Measurements from ENCODE around the gene C10orf71. TPM values are rescaled to one million over a fixed set of nuclear protein-coding genes. Genes with fewer than 3 reads are reported as not detected.
A peak's percentile ranks its signal among the peaks of the same experiment; 100 is the strongest.

The C10orf71 gene
- total RNA-seq, 2 donors from 2014 or later, result 0.15 TPM; not detected in 1

- H3K4me3 ChIP-seq (ENCODE audit: low read length), result no peak overlapping the region
These were observed 24.1 kb upstream of the C10orf71 start for GRCh38 chr10:49274886-49275285.

GRCh38 chr10:49275896-49276295 is 23.1 kb upstream of the C10orf71 start:
- DNase-seq, result peak; percentile 23
- Mint-ChIP-seq H3K36me3 (ENCODE audit: low read depth) (no peaks in the 10 kb centered on the region), H3K27me3 (ENCODE audit: insufficient read depth) (peaks cover 1% of the 10 kb centered on the region), H3K27ac (no peak overlapping the region), H3K4me3 (no peak overlapping the region), H3K9me3 (no peaks in the 10 kb centered on the region), H3K4me1 (no peaks in the 10 kb centered on the region)
- 95 to 100% methylated on average over 4 of the region's 4 CpGs for WGBS, 2 experiments (ENCODE audit: insufficient coverage in 1 of 2, insufficient read length in 1 of 2)
- Histone ChIP-seq H3K27me3 (ENCODE audit: control insufficient read depth, insufficient read depth, low read length, poor library complexity, severe bottlenecking) (no peaks in the 10 kb centered on the region), H3K4me1 (ENCODE audit: control insufficient read depth, insufficient read depth, low read length) (no peaks in the 10 kb centered on the region), H3K36me3 (ENCODE audit: control insufficient read depth, insufficient read depth, low read length) (no peaks in the 10 kb centered on the region), H3K9ac (ENCODE audit: extremely low read depth, low read length, poor library complexity, severe bottlenecking) (no peak overlapping the region), H3K4me3 (ENCODE audit: low read length) (no peak overlapping the region), H3K9me3 (ENCODE audit: control insufficient read depth, low read length) (no peaks in the 10 kb centered on the region), H3K27ac (ENCODE audit: low read depth, low read length) (no peak overlapping the region)
- TF ChIP-seq CTCF (conservative IDR thresholded peaks at IDR 0.05), result no peak

More at GRCh38 chr10:49274886-49275285, 24.1 kb upstream of the C10orf71 start:
- H3K4me3 Mint-ChIP-seq, result no peak overlapping the region
- no peaks in the 10 kb centered on the region for H3K4me1 Mint-ChIP-seq
- Histone ChIP-seq H3K36me3 (ENCODE audit: control insufficient read depth, insufficient read depth, low read length) (no peaks in the 10 kb centered on the region), H3K27me3 (ENCODE audit: control insufficient read depth, insufficient read depth, low read length, poor library complexity, severe bottlenecking) (no peaks in the 10 kb centered on the region), H3K9me3 (ENCODE audit: control insufficient read depth, low read length) (no peaks in the 10 kb centered on the region), H3K4me1 (ENCODE audit: control insufficient read depth, insufficient read depth, low read length) (no peaks in the 10 kb centered on the region), H3K9ac (ENCODE audit: extremely low read depth, low read length, poor library complexity, severe bottlenecking) (no peak overlapping the region), H3K27ac (ENCODE audit: low read depth, low read length) (no peak overlapping the region)
- no peak overlapping the region for H3K27ac Mint-ChIP-seq
- TF ChIP-seq CTCF (conservative IDR thresholded peaks at IDR 0.05), result no peak
- WGBS, 2 experiments (ENCODE audit: insufficient coverage in 1 of 2, insufficient read length in 1 of 2), result 71 to 80% methylated on average over 4 to 6 of the region's 6 CpGs
- DNase-seq, result peak; percentile 22
- peaks cover 4% of the 10 kb centered on the region for H3K27me3 Mint-ChIP-seq (ENCODE audit: insufficient read depth)
- H3K9me3 Mint-ChIP-seq, result no peaks in the 10 kb centered on the region
- no peaks in the 10 kb centered on the region for H3K36me3 Mint-ChIP-seq (ENCODE audit: low read depth)

- no peak for TF ChIP-seq CTCF (conservative IDR thresholded peaks at IDR 0.05)
- no peaks in the 10 kb centered on the region for H3K4me1 ChIP-seq (ENCODE audit: control insufficient read depth, insufficient read depth, low read length)
- no peak overlapping the region for H3K27ac ChIP-seq (ENCODE audit: low read depth, low read length)
- H3K4me3 Mint-ChIP-seq, result no peak overlapping the region
- no peaks in the 10 kb centered on the region for H3K27me3 Mint-ChIP-seq (ENCODE audit: insufficient read depth)
- no peak overlapping the region for H3K4me3 ChIP-seq (ENCODE audit: low read length)
- no peaks in the 10 kb centered on the region for H3K27me3 ChIP-seq (ENCODE audit: control insufficient read depth, insufficient read depth, low read length, poor library complexity, severe bottlenecking)
- no peaks in the 10 kb centered on the region for H3K36me3 Mint-ChIP-seq (ENCODE audit: low read depth)
- no peak overlapping the region for H3K9ac ChIP-seq (ENCODE audit: extremely low read depth, low read length, poor library complexity, severe bottlenecking)
- H3K36me3 ChIP-seq (ENCODE audit: control insufficient read depth, insufficient read depth, low read length), result no peaks in the 10 kb centered on the region
- peak; percentile 4 for DNase-seq
- WGBS, 2 experiments (ENCODE audit: insufficient coverage in 1 of 2, insufficient read length in 1 of 2), result 92% methylated on average over 3 of the region's 4 CpGs; no CpG with 5 or more reads in 1 of the 2 experiments
- no peaks in the 10 kb centered on the region for H3K9me3 ChIP-seq (ENCODE audit: control insufficient read depth, low read length)
- H3K27ac Mint-ChIP-seq, result no peak overlapping the region
- no peaks in the 10 kb centered on the region for H3K9me3 Mint-ChIP-seq
- H3K4me1 Mint-ChIP-seq, result no peaks in the 10 kb centered on the region
These were observed 22.4 kb upstream of the C10orf71 start for GRCh38 chr10:49276596-49276995.

All from endodermal cell (in vitro differentiated cells).